Thyroid gland (tissue), 4 donors: Measurements from ENCODE around the gene STX2. TPM values are rescaled to one million over a fixed set of nuclear protein-coding genes. Genes with fewer than 3 reads are reported as not detected.

ENCODE experiments used
- DNase-seq, 2 donors: peaks; one replicate each; pipeline ENCODE4 v3.0.0-alpha.2; 2019
- H3K27ac ChIP-seq, 3 donors: fragments of 200-600 bp; sonication (generic); 1 replicate in 2 of 3; 2 replicates in 1 of 3; pipeline ENCODE4 v1.5.1; 2016 to 2019; ENCODE audit warnings: mild to moderate bottlenecking in 1 of 3, moderate library complexity in 1 of 3
- H3K27me3 ChIP-seq: fragments of 200-600 bp; sonication (generic); one replicate; pipeline ENCODE4 v1.5.1; 2019
- H3K36me3 ChIP-seq, 2 donors: fragments of 200-600 bp; sonication (generic); one replicate each; pipeline ENCODE4 v1.5.1; 2016 to 2019
- H3K4me1 ChIP-seq, 2 donors: fragments of 200-600 bp; sonication (generic); one replicate each; pipeline ENCODE4 v1.5.1; 2017 to 2019
- H3K4me3 ChIP-seq, 3 donors: fragments of 200-600 bp; sonication (generic); replicated peaks in 1 of 3; 1 replicate in 2 of 3; 2 replicates in 1 of 3; pipeline ENCODE4 v1.5.1; 2016; ENCODE audit warnings: mild to moderate bottlenecking in 1 of 3
- H3K9me3 ChIP-seq: fragments of 200-600 bp; sonication (generic); one replicate; pipeline ENCODE4 v1.5.1; 2017
- CTCF ChIP-seq, 6 experiments: fragments of 200-600 bp in 3 of 6; fragments of 450-650 bp in 3 of 6; sonication (generic) in 3 of 6; IDR thresholded peaks; one replicate each; pipeline ENCODE4 v1.5.1; 2016 to 2019; ENCODE audit warnings: antibody characterized with exemption in 6 of 6, mild to moderate bottlenecking in 2 of 6, inconsistent platforms in 1 of 6, moderate library complexity in 1 of 6
- POLR2A ChIP-seq, 2 donors: fragments of 450-650 bp; IDR thresholded peaks; one replicate each; pipeline ENCODE4 v1.6.1; 2017; ENCODE audit warnings: antibody characterized with exemption in 2 of 2, mild to moderate bottlenecking in 2 of 2, moderate library complexity in 1 of 2
- WGBS, 2 donors: methylation state at CpG; one replicate each; pipeline ENCODE4 v1.1.5; 2017; 5-methylcytosine and 5-hydroxymethylcytosine counted together
- intact Hi-C: fragments of 100-400 bp; cut with DNase I; formaldehyde crosslinking; loops from one replicate; pipeline ENCODE4 v1.15.1; 2023
- total RNA-seq, 4 donors: library from RNA; depleted of rRNA; stranded (reverse); fragments of >200 nt; gene quantifications; one replicate each; pipeline ENCODE4 v1.2.3, GENCODE V29; 2016

STX2 gene
- total RNA-seq, 4 donors from 2014 or later: 18.0 to 43.0 (median 26.1) TPM

GRCh38 chr12:130873106-130873795, 34.2 kb upstream of the STX2 start:
- Histone ChIP-seq H3K9me3 (no peaks in the 10 kb centered on the region), H3K4me1 (peaks cover 18 to 27% of the 10 kb centered on the region in 2 donors), H3K27me3 (no peaks in the 10 kb centered on the region), H3K36me3 (peaks cover 37 to 39% of the 10 kb centered on the region in 2 donors), H3K27ac (no peak overlapping the region), H3K4me3 (peak overlapping the region in 1 of 3 donors; percentile 73)
- DNase-seq: no peak
- 38 to 55% methylated on average over 4 of the region's 4 CpGs for WGBS, 2 donors
- intact Hi-C loops: loop anchor here (2.0 kb wide), 1 partner anchor 54 kb away; no protein-coding TSS in a partner anchor
- TF ChIP-seq POLR2A (IDR thresholded peaks at IDR 0.05) (no peak), CTCF (IDR thresholded peaks at IDR 0.05) (no peak)

GRCh38 chr12:130872179-130873096, 33.4 kb upstream of the STX2 start:
- peaks cover 35 to 37% of the 10 kb centered on the region in 2 donors for H3K36me3 ChIP-seq
- peak overlapping the region; percentile 55 to 73 (median 62) for H3K4me3 ChIP-seq
- TF ChIP-seq POLR2A (IDR thresholded peaks at IDR 0.05): no peak
- no peak for TF ChIP-seq CTCF (IDR thresholded peaks at IDR 0.05)
- H3K4me1 ChIP-seq: peaks cover 18 to 27% of the 10 kb centered on the region in 2 donors
- DNase-seq: peak; percentile 32 to 41
- WGBS, 2 donors: 5 to 13% methylated on average over 8 to 20 of the region's 79 CpGs
- no peaks in the 10 kb centered on the region for H3K27me3 ChIP-seq
- no peaks in the 10 kb centered on the region for H3K9me3 ChIP-seq
- intact Hi-C loops: loop anchor here (2.0 kb wide), 1 partner anchor 54 kb away; no protein-coding TSS in a partner anchor
- H3K27ac ChIP-seq: peak overlapping the region; percentile 55 to 78 (median 73)

- peak in 1 of 2 donors; percentile 61 for TF ChIP-seq POLR2A (IDR thresholded peaks at IDR 0.05)
- no peak for TF ChIP-seq CTCF (IDR thresholded peaks at IDR 0.05)
- intact Hi-C loops: loop anchor here (2.0 kb wide), 1 partner anchor 53 kb away; no protein-coding TSS in a partner anchor
- peak; percentile 92 to 93 for DNase-seq
- no peaks in the 10 kb centered on the region for H3K27me3 ChIP-seq
- no peaks in the 10 kb centered on the region for H3K9me3 ChIP-seq
- H3K4me3 ChIP-seq: peak within 1 kb of the TSS; percentile 55 to 73 (median 62)
- H3K4me1 ChIP-seq: peaks cover 18 to 27% of the 10 kb centered on the region in 2 donors
- WGBS, 2 donors: 14 to 22% methylated on average over 23 to 41 of the region's 118 CpGs
- H3K27ac ChIP-seq: peak within 1 kb of the TSS; percentile 55 to 79 (median 78)
- peaks cover 27 to 31% of the 10 kb centered on the region in 2 donors for H3K36me3 ChIP-seq
These were observed 32.5 kb upstream of the STX2 start, which contains the start of gene RAN for GRCh38 chr12:130871286-130872178. RAN (plus strand) TSS chr12:130872066; CDS start chr12:130872594, 528 bp downstream.

- Histone ChIP-seq H3K27me3 (no peaks in the 10 kb centered on the region), H3K36me3 (peaks cover 19 to 23% of the 10 kb centered on the region in 2 donors), H3K4me1 (peaks cover 18 to 27% of the 10 kb centered on the region in 2 donors), H3K9me3 (no peaks in the 10 kb centered on the region), H3K27ac (peak overlapping the region in 2 of 3 donors; percentile 42 to 79), H3K4me3 (peak overlapping the region in 1 of 3 donors; percentile 50)
- peak in 2 of 6 experiments; percentile 32 to 37 for TF ChIP-seq CTCF (IDR thresholded peaks at IDR 0.05)
- TF ChIP-seq POLR2A (IDR thresholded peaks at IDR 0.05): no peak
- intact Hi-C loops: no loop called here
- peak; percentile 53 for DNase-seq
- WGBS, 2 donors: 62 to 64% methylated on average over 18 to 30 of the region's 31 CpGs
These were observed 31.6 kb upstream of the STX2 start for GRCh38 chr12:130870442-130871285.
